ENCODE data around the gene RAB9B.
A peak's percentile ranks its signal among the peaks of the same experiment; 100 is the strongest.
"Not testable (repeated sequence)": the region's sequence is repeated elsewhere in the genome, so short reads cannot be mapped to it uniquely, and the experiment has no call there.

RAB9B gene

GRCh38 chrX:103818842-103819619, 13.0 kb downstream of the RAB9B start:
- ChIA-PET CTCF (interaction anchor here (0.7 to 2.5 kb wide), 5 partner anchors 13 to 331 kb away, joined by 3 to 11 read pairs (median 3); partner anchors contain the start of gene RAB9B), POLR2A (no interaction called here)
- H3K4me3 ChIP-seq (ENCODE audit: low read depth, low read length): no peak overlapping the region
- DNase-seq (ENCODE audit: low read depth, low spot score): no peak
- TF ChIP-seq CTCF (IDR thresholded peaks at IDR 0.05; ENCODE audit: insufficient read depth, low read length, missing control alignments): no peak

GRCh38 chrX:103817502-103817901, 14.6 kb downstream of the RAB9B start:
- ChIA-PET CTCF (interaction anchor here (0.8 to 2.5 kb wide), 10 partner anchors 9 to 330 kb away, joined by 3 to 12 read pairs (median 3); partner anchors contain the start of gene TMEM31), POLR2A (no interaction called here)
- peak; percentile 8 for TF ChIP-seq CTCF (IDR thresholded peaks at IDR 0.05; ENCODE audit: insufficient read depth, low read length, missing control alignments)
- no peak overlapping the region for H3K4me3 ChIP-seq (ENCODE audit: low read depth, low read length)
- DNase-seq (ENCODE audit: low read depth, low spot score): no peak

GRCh38 chrX:103817101-103817500, 15.0 kb downstream of the RAB9B start:
- POLR2A ChIA-PET; DNase-seq (ENCODE audit: low read depth, low spot score); H3K4me3 ChIP-seq (ENCODE audit: low read depth, low read length): not testable (repeated sequence)
- CTCF ChIA-PET: interaction anchor here (1.0 to 2.2 kb wide), 8 partner anchors 19 to 330 kb away, joined by 3 to 12 read pairs (median 3); partner anchors contain the start of gene TMEM31

- no peak for TF ChIP-seq CTCF (IDR thresholded peaks at IDR 0.05; ENCODE audit: insufficient read depth, low read length, missing control alignments)
- no peak for DNase-seq (ENCODE audit: low read depth, low spot score)
- POLR2A ChIA-PET: no interaction called here
- no peak overlapping the region for H3K4me3 ChIP-seq (ENCODE audit: low read depth, low read length)
- CTCF ChIA-PET: interaction anchor here (1.5 kb wide), 1 partner anchor 122 kb away, joined by 6 read pairs; no protein-coding TSS in a partner anchor
Measured at GRCh38 chrX:103811858-103812257, 20.2 kb downstream of the RAB9B start.

- DNase-seq (ENCODE audit: low read depth, low spot score): no peak
- ChIA-PET POLR2A (no interaction called here), CTCF (no interaction called here)
- no peak overlapping the region for H3K4me3 ChIP-seq (ENCODE audit: low read depth, low read length)
- no peak for TF ChIP-seq CTCF (IDR thresholded peaks at IDR 0.05; ENCODE audit: insufficient read depth, low read length, missing control alignments)
Measured at GRCh38 chrX:103806862-103807474, 25.1 kb downstream of the RAB9B start.

- no peak for TF ChIP-seq CTCF (IDR thresholded peaks at IDR 0.05; ENCODE audit: insufficient read depth, low read length, missing control alignments)
- no peak overlapping the region for H3K4me3 ChIP-seq (ENCODE audit: low read depth, low read length)
- ChIA-PET POLR2A (no interaction called here), CTCF (no interaction called here)
- DNase-seq (ENCODE audit: low read depth, low spot score): no peak
Measured at GRCh38 chrX:103805860-103806259, 26.2 kb downstream of the RAB9B start.
